Astrocyte (in vitro differentiated cells and primary cell): ENCODE results near the gene SYNPO2.

Experiments used
- CTCF ChIP-seq: IDR thresholded peaks from 2 replicates; pipeline ENCODE4 v1.5.1; 2011; ENCODE audit warnings: low read depth, mild to moderate bottlenecking, inconsistent platforms, low read length, moderate library complexity; ENCODE audit not compliant: insufficient read depth
- EZH2 ChIP-seq: IDR thresholded peaks from 2 replicates; pipeline ENCODE4 v1.6.1; 2012; ENCODE audit warnings: mild to moderate bottlenecking, low read length, inconsistent platforms; ENCODE audit not compliant: insufficient read depth

GRCh38 chr4:119048446-119048845 is 159.8 kb downstream of the SYNPO2 start:
- TF ChIP-seq CTCF (no peak), EZH2 (no peak)
